HTR-8/SVneo (cell line): ENCODE measurements around the gene LIN37.
"Not testable (repeated sequence)": the region's sequence is repeated elsewhere in the genome, so short reads cannot be mapped to it uniquely, and the experiment has no call there.

Source experiments
- DNase-seq: peaks from one replicate; pipeline ENCODE4 v3.0.0; 2011; ENCODE audit warnings: low spot score, mixed read lengths; ENCODE audit not compliant: insufficient read length
- FAIRE-seq: peaks from 2 replicates; lab custom pipeline; 2011; peaks lifted over from hg19 to GRCh38; lab: Jason Lieb, UNC

Gene LIN37

GRCh38 chr19:35767288-35768081 lies 19.1 kb downstream of the LIN37 start:
- FAIRE-seq (no peak), DNase-seq (no peak)

- DNase-seq (no peak), FAIRE-seq (no peak)
Measured at GRCh38 chr19:35768082-35768421, 19.7 kb downstream of the LIN37 start.

- DNase-seq, FAIRE-seq: not testable (repeated sequence)
Measured at GRCh38 chr19:35772362-35772761, 24.0 kb downstream of the LIN37 start.

- no peak for FAIRE-seq
- DNase-seq = no peak
Measured at GRCh38 chr19:35773020-35773806, 24.8 kb downstream of the LIN37 start.

GRCh38 chr19:35774274-35775045 lies 26.1 kb downstream of the LIN37 start:
- no peak for FAIRE-seq

GRCh38 chr19:35775046-35775297 lies 26.6 kb downstream of the LIN37 start:
- FAIRE-seq = no peak
- DNase-seq = no peak

More at GRCh38 chr19:35774274-35775045, 26.1 kb downstream of the LIN37 start:
- DNase-seq = no peak

GRCh38 chr19:35775298-35776101 lies 27.1 kb downstream of the LIN37 start, which contains the start of gene ARHGAP33:
Gene ARHGAP33 (plus strand): TSS chr19:35775564. CDS start chr19:35775659, 95 bp downstream.
- DNase-seq (peak; percentile 95), FAIRE-seq (peak; percentile 83)

GRCh38 chr19:35776102-35776788 lies 27.9 kb downstream of the LIN37 start:
- no peak for FAIRE-seq
- DNase-seq = no peak

GRCh38 chr19:35777086-35777841 lies 28.9 kb downstream of the LIN37 start:
- FAIRE-seq (no peak), DNase-seq (no peak)

- DNase-seq (no peak), FAIRE-seq (no peak)
Measured at GRCh38 chr19:35777961-35778360, 29.6 kb downstream of the LIN37 start.

- no peak for FAIRE-seq
- no peak for DNase-seq
Measured at GRCh38 chr19:35779033-35779432, 30.7 kb downstream of the LIN37 start.

GRCh38 chr19:35780058-35780457 lies 31.7 kb downstream of the LIN37 start:
- no peak for FAIRE-seq

GRCh38 chr19:35780717-35781116 lies 32.3 kb downstream of the LIN37 start:
- FAIRE-seq (no peak), DNase-seq (no peak)

More at GRCh38 chr19:35780058-35780457, 31.7 kb downstream of the LIN37 start:
- DNase-seq = no peak

- no peak for DNase-seq
- no peak for FAIRE-seq
Measured at GRCh38 chr19:35781650-35782049, 33.3 kb downstream of the LIN37 start.

GRCh38 chr19:35782589-35782988 lies 34.2 kb downstream of the LIN37 start:
- FAIRE-seq = no peak
- no peak for DNase-seq

GRCh38 chr19:35783469-35784434 lies 35.4 kb downstream of the LIN37 start:
- FAIRE-seq (no peak), DNase-seq (no peak)

GRCh38 chr19:35784503-35785338 lies 36.3 kb downstream of the LIN37 start:
- DNase-seq = no peak
- no peak for FAIRE-seq
